HEK293 (cell line): ENCODE data around the gene CDC42BPA.

Source experiments
- CTCF ChIA-PET: fragments of 350-600 bp; formaldehyde crosslinking; extraction: SDS; loops from one replicate; lab custom pipeline; 2021; ENCODE audit warnings: antibody characterized with exemption; lab: Yijun Ruan, JAX
- POLR2A ChIA-PET: fragments of 300-600 bp; formaldehyde crosslinking; extraction: SDS; loops from one replicate; lab custom pipeline; 2020; ENCODE audit warnings: antibody characterized with exemption, inconsistent platforms; lab: Yijun Ruan, JAX
- H3K27ac ChIP-seq: fragments of 200-500 bp; sonication (Bioruptor generic); 2 replicates; pipeline ENCODE4 v1.5.1; 2014; ENCODE audit warnings: low read depth, low read length, control low read depth, inconsistent platforms; ENCODE audit errors: extremely low read depth
- H3K36me3 ChIP-seq, 2 experiments: fragments of 200-500 bp in 1 of 2; sonication (Bioruptor generic) in 1 of 2; 1 replicate in 1 of 2; 2 replicates in 1 of 2; pipeline ENCODE4 v1.5.1; 2014 to 2017; ENCODE audit warnings: inconsistent platforms in 2 of 2, low read length in 2 of 2; ENCODE audit not compliant: control insufficient read depth in 2 of 2, insufficient read depth in 1 of 2
- H3K4me1 ChIP-seq: fragments of 200-500 bp; sonication (Bioruptor generic); 2 replicates; pipeline ENCODE4 v1.5.1; 2014; ENCODE audit warnings: mild to moderate bottlenecking, low read length, inconsistent platforms; ENCODE audit not compliant: control insufficient read depth, insufficient read depth
- H3K4me3 ChIP-seq: 2 replicates; pipeline ENCODE4 v1.5.1; 2011; ENCODE audit warnings: low read depth, mild to moderate bottlenecking, control low read depth, low read length, moderate library complexity
- H3K9me3 ChIP-seq: fragments of 200-500 bp; sonication (Bioruptor generic); 2 replicates; pipeline ENCODE4 v1.5.1; 2014; ENCODE audit warnings: low read depth, low read length, inconsistent platforms; ENCODE audit not compliant: control insufficient read depth, insufficient read depth
- HOXA7 ChIP-seq: sonication (generic); formaldehyde crosslinking; IDR thresholded peaks from 2 replicates; pipeline ENCODE4 v1.8.1; 2022; ENCODE audit warnings: missing genetic modification reagents, borderline replicate concordance
- IKZF3 ChIP-seq: fragments of 450-650 bp; IDR thresholded peaks from 2 replicates; pipeline ENCODE4 v1.5.0; 2018; ENCODE audit warnings: missing biosample characterization, mild to moderate bottlenecking, missing genetic modification characterization, moderate library complexity
- KLF7 ChIP-seq: fragments of 450-650 bp; formaldehyde crosslinking; IDR thresholded peaks from 2 replicates; pipeline ENCODE4 v1.5.1; 2016; ENCODE audit warnings: missing biosample characterization, missing genetic modification characterization, borderline replicate concordance
- SALL2 ChIP-seq: fragments of 450-650 bp; formaldehyde crosslinking; IDR thresholded peaks from 2 replicates; pipeline ENCODE4 v1.5.0; 2017; ENCODE audit warnings: missing biosample characterization, mild to moderate bottlenecking, missing genetic modification characterization, borderline replicate concordance
- SCRT2 ChIP-seq: fragments of 450-650 bp; formaldehyde crosslinking; IDR thresholded peaks from 2 replicates; pipeline ENCODE4 v1.5.1; 2016; ENCODE audit warnings: missing biosample characterization, missing genetic modification characterization
- ZNF2 ChIP-seq: fragments of 450-650 bp; formaldehyde crosslinking; IDR thresholded peaks from 2 replicates; pipeline ENCODE4 v1.5.1; 2016; ENCODE audit warnings: missing biosample characterization, missing genetic modification characterization
- ZNF37A ChIP-seq: fragments of 450-650 bp; IDR thresholded peaks from 2 replicates; pipeline ENCODE4 v1.5.1; 2018; ENCODE audit warnings: missing biosample characterization, missing genetic modification characterization
- ZNF501 ChIP-seq: fragments of 450-650 bp; formaldehyde crosslinking; IDR thresholded peaks from 2 replicates; pipeline ENCODE4 v1.5.1; 2016; ENCODE audit warnings: missing biosample characterization, missing genetic modification characterization
- ZNF521 ChIP-seq: fragments of 450-650 bp; formaldehyde crosslinking; IDR thresholded peaks from 2 replicates; pipeline ENCODE4 v1.5.1; 2017; ENCODE audit warnings: missing biosample characterization, mild to moderate bottlenecking, missing genetic modification characterization
- ZNF670 ChIP-seq: fragments of 450-650 bp; formaldehyde crosslinking; IDR thresholded peaks from 2 replicates; pipeline ENCODE4 v1.5.1; 2016; ENCODE audit warnings: missing biosample characterization, missing genetic modification characterization, low read depth
- ZNF76 ChIP-seq: fragments of 450-650 bp; formaldehyde crosslinking; IDR thresholded peaks from 2 replicates; pipeline ENCODE4; 2016; ENCODE audit warnings: low read depth, missing biosample characterization, missing genetic modification characterization, borderline replicate concordance
- TF ChIP-seq, protein P1 (sequence below): fragments of 450-650 bp; formaldehyde crosslinking; optimal IDR thresholded peaks from 2 replicates; pipeline ENCODE3; 2016; ENCODE audit warnings: missing biosample characterization, mild to moderate bottlenecking, missing genetic modification characterization
- TF ChIP-seq, protein P2 (sequence below): fragments of 450-650 bp; formaldehyde crosslinking; IDR thresholded peaks from 2 replicates; pipeline ENCODE4 v1.5.1; 2016; ENCODE audit warnings: missing biosample characterization, missing genetic modification characterization
- TF ChIP-seq, protein P3 (sequence below): fragments of 450-650 bp; IDR thresholded peaks from 2 replicates; pipeline ENCODE4 v1.5.1; 2018; ENCODE audit warnings: missing biosample characterization, missing genetic modification characterization
- TF ChIP-seq, protein P4 (sequence below): fragments of 450-650 bp; formaldehyde crosslinking; IDR thresholded peaks from 2 replicates; pipeline ENCODE4 v1.5.1; 2016; ENCODE audit warnings: missing biosample characterization, missing genetic modification characterization
- TF ChIP-seq, protein P5 (sequence below): fragments of 450-650 bp; formaldehyde crosslinking; IDR thresholded peaks from 2 replicates; pipeline ENCODE4 v1.5.1; 2017; ENCODE audit warnings: missing biosample characterization, missing genetic modification characterization
- TF ChIP-seq, protein P6 (sequence below): fragments of 450-650 bp; formaldehyde crosslinking; IDR thresholded peaks from 2 replicates; pipeline ENCODE4 v1.5.1; 2016; ENCODE audit warnings: missing biosample characterization, missing genetic modification characterization

CDC42BPA gene

DNA sequence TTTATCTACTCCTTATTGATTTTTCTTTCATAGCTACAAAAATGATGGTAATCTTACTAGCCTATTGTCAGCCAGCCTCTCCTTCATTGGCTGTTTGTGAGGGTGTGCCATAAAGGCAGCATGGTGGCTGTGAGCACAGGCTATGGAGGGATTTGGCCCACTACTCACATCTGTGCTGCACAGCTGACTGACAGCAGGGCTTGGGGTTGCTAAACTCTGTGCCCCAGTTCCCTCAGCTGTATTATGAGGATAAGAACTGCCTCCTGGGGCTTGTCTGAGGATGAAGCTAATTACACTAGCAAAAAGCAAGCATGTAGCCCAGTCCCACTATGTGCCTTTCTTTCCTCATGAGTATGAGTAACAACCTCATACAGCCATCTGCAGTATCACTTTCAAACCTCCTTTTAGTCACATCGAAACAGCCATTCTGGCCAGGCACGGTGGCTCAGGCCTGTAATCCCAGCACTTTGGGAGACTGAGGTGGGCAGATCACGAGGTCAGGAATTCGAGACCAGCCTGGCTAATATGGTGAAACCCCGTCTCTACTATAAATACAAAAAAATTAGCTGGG is 312.0 kb downstream of the CDC42BPA start (continued):
- TF ChIP-seq, protein P1, sequence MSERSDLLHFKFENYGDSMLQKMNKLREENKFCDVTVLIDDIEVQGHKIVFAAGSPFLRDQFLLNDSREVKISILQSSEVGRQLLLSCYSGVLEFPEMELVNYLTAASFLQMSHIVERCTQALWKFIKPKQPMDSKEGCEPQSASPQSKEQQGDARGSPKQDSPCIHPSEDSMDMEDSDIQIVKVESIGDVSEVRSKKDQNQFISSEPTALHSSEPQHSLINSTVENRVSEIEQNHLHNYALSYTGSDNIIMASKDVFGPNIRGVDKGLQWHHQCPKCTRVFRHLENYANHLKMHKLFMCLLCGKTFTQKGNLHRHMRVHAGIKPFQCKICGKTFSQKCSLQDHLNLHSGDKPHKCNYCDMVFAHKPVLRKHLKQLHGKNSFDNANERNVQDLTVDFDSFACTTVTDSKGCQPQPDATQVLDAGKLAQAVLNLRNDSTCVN (tag by site-specific recombination), result no peak
- TF ChIP-seq IKZF3 (tag by site-specific recombination), result no peak
- no peak for TF ChIP-seq ZNF670 (tag by site-specific recombination)
- TF ChIP-seq HOXA7, result no peak
- TF ChIP-seq ZNF37A (tag by site-specific recombination), result no peak
- no peak for TF ChIP-seq SALL2 (tag by site-specific recombination)
- TF ChIP-seq, protein P2, sequence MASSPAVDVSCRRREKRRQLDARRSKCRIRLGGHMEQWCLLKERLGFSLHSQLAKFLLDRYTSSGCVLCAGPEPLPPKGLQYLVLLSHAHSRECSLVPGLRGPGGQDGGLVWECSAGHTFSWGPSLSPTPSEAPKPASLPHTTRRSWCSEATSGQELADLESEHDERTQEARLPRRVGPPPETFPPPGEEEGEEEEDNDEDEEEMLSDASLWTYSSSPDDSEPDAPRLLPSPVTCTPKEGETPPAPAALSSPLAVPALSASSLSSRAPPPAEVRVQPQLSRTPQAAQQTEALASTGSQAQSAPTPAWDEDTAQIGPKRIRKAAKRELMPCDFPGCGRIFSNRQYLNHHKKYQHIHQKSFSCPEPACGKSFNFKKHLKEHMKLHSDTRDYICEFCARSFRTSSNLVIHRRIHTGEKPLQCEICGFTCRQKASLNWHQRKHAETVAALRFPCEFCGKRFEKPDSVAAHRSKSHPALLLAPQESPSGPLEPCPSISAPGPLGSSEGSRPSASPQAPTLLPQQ (tag by site-specific recombination), result no peak
- TF ChIP-seq KLF7, result no peak

DNA sequence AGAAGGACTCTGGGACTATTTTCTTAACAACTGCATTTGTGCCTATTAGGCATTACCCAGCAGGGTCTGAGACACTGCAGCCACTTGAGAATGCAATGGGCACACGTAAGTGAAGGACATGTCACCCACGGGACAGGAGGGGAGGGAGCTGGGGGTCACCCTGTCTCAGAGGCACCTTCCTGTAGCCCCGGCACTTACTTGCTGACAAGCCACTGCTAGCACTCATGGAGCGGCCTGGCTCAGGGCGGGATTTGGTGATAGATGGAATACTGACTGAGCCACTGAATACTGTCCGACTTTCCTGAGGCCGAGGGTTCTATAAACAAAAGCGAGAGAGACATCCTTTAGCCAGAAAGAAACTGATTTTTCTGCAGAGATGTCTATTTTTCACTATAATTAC is 313.5 kb downstream of the CDC42BPA start:
- no peak overlapping the region for H3K27ac ChIP-seq
- no peaks in the 10 kb centered on the region for H3K4me1 ChIP-seq
- TF ChIP-seq ZNF501 (tag by site-specific recombination) (no peak), ZNF521 (tag by site-specific recombination) (no peak), SCRT2 (tag by site-specific recombination) (no peak), HOXA7 (no peak), ZNF76 (no peak), ZNF2 (tag by site-specific recombination) (no peak)
- TF ChIP-seq, protein P3, sequence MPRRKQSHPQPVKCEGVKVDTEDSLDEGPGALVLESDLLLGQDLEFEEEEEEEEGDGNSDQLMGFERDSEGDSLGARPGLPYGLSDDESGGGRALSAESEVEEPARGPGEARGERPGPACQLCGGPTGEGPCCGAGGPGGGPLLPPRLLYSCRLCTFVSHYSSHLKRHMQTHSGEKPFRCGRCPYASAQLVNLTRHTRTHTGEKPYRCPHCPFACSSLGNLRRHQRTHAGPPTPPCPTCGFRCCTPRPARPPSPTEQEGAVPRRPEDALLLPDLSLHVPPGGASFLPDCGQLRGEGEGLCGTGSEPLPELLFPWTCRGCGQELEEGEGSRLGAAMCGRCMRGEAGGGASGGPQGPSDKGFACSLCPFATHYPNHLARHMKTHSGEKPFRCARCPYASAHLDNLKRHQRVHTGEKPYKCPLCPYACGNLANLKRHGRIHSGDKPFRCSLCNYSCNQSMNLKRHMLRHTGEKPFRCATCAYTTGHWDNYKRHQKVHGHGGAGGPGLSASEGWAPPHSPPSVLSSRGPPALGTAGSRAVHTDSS (tag by site-specific recombination), result no peak
- TF ChIP-seq, protein P4, sequence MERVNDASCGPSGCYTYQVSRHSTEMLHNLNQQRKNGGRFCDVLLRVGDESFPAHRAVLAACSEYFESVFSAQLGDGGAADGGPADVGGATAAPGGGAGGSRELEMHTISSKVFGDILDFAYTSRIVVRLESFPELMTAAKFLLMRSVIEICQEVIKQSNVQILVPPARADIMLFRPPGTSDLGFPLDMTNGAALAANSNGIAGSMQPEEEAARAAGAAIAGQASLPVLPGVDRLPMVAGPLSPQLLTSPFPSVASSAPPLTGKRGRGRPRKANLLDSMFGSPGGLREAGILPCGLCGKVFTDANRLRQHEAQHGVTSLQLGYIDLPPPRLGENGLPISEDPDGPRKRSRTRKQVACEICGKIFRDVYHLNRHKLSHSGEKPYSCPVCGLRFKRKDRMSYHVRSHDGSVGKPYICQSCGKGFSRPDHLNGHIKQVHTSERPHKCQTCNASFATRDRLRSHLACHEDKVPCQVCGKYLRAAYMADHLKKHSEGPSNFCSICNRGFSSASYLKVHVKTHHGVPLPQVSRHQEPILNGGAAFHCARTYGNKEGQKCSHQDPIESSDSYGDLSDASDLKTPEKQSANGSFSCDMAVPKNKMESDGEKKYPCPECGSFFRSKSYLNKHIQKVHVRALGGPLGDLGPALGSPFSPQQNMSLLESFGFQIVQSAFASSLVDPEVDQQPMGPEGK (tag by site-specific recombination), result no peak
- TF ChIP-seq, protein P5, sequence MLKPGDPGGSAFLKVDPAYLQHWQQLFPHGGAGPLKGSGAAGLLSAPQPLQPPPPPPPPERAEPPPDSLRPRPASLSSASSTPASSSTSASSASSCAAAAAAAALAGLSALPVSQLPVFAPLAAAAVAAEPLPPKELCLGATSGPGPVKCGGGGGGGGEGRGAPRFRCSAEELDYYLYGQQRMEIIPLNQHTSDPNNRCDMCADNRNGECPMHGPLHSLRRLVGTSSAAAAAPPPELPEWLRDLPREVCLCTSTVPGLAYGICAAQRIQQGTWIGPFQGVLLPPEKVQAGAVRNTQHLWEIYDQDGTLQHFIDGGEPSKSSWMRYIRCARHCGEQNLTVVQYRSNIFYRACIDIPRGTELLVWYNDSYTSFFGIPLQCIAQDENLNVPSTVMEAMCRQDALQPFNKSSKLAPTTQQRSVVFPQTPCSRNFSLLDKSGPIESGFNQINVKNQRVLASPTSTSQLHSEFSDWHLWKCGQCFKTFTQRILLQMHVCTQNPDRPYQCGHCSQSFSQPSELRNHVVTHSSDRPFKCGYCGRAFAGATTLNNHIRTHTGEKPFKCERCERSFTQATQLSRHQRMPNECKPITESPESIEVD (tag by site-specific recombination), result no peak
- TF ChIP-seq, protein P6, sequence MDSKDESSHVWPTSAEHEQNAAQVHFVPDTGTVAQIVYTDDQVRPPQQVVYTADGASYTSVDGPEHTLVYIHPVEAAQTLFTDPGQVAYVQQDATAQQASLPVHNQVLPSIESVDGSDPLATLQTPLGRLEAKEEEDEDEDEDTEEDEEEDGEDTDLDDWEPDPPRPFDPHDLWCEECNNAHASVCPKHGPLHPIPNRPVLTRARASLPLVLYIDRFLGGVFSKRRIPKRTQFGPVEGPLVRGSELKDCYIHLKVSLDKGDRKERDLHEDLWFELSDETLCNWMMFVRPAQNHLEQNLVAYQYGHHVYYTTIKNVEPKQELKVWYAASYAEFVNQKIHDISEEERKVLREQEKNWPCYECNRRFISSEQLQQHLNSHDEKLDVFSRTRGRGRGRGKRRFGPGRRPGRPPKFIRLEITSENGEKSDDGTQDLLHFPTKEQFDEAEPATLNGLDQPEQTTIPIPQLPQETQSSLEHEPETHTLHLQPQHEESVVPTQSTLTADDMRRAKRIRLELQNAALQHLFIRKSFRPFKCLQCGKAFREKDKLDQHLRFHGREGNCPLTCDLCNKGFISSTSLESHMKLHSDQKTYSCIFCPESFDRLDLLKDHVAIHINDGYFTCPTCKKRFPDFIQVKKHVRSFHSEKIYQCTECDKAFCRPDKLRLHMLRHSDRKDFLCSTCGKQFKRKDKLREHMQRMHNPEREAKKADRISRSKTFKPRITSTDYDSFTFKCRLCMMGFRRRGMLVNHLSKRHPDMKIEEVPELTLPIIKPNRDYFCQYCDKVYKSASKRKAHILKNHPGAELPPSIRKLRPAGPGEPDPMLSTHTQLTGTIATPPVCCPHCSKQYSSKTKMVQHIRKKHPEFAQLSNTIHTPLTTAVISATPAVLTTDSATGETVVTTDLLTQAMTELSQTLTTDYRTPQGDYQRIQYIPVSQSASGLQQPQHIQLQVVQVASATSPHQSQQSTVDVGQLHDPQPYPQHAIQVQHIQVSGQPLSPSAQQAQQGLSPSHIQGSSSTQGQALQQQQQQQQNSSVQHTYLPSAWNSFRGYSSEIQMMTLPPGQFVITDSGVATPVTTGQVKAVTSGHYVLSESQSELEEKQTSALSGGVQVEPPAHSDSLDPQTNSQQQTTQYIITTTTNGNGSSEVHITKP, result no peak
- H3K4me3 ChIP-seq, result no peak overlapping the region
- peaks cover 0 to 4% of the 10 kb centered on the region in 2 experiments for H3K36me3 ChIP-seq
- CTCF ChIA-PET, result no interaction called here
- POLR2A ChIA-PET, result no interaction called here
- no peaks in the 10 kb centered on the region for H3K9me3 ChIP-seq
